ENCODE results near the gene PPP2R5D. TPM values are rescaled to one million over a fixed set of nuclear protein-coding genes. Genes with fewer than 3 reads are reported as not detected.

PPP2R5D gene
- polyA plus RNA-seq, 1 experiment = 59.5 TPM

DNA sequence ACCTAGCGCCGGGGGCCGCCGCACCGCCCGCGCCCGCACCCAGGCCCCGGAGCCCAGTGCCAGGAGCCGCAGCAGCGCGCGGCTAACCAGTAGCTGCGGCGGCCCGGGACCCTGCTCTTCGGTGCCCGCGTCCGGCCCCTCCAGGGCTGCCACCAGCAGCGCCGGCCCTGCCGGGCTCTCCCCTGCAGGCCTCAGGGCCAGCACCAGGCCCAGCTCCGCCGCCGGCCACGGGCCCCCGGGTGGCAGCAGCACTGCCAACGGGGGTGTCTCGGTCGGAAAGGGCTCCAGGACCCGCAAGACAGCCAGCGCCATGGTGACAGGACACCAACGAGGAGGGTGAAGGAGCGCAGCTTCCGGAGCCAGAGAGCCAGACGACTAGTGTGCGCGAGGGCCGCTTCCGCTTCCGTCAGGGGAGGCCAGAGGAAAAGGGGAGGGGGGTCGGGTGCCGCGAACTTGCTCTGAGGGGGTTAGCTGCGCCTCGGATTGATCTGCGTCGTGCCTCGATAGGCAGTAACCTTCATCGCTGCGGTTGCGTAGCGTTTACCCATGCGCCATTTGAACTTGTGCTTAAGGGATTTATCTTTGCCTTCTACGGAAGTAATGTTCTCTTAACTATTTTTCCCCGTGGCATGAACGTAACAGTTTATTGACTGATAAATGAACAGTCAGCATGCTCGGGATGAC is 5.4 kb upstream of the PPP2R5D start, which contains the start of gene PEX6:
Gene PEX6, minus strand, starts transcription at position 343 of the 684 bp plus-strand sequence. Its CDS starts 31 bp downstream, at position 312.
- peak; percentile 50 for DNase-seq (ENCODE audit: low read depth, low spot score)
- H3K9me3 ChIP-seq (ENCODE audit: control insufficient read depth, insufficient read depth, low read length) = no peaks in the 10 kb centered on the region; the same call in 1 of the 2 replicates
- no peaks in the 10 kb centered on the region for H3K27me3 ChIP-seq (ENCODE audit: control insufficient read depth, insufficient read depth, low read length)
- POLR2A ChIA-PET = interaction anchor here (0.6 to 1.4 kb wide), 9 partner anchors 8 to 394 kb away, joined by 3 to 10 read pairs (median 5); partner anchors contain the start of genes CNPY3 and RRP36
- TF ChIP-seq, protein P1, sequence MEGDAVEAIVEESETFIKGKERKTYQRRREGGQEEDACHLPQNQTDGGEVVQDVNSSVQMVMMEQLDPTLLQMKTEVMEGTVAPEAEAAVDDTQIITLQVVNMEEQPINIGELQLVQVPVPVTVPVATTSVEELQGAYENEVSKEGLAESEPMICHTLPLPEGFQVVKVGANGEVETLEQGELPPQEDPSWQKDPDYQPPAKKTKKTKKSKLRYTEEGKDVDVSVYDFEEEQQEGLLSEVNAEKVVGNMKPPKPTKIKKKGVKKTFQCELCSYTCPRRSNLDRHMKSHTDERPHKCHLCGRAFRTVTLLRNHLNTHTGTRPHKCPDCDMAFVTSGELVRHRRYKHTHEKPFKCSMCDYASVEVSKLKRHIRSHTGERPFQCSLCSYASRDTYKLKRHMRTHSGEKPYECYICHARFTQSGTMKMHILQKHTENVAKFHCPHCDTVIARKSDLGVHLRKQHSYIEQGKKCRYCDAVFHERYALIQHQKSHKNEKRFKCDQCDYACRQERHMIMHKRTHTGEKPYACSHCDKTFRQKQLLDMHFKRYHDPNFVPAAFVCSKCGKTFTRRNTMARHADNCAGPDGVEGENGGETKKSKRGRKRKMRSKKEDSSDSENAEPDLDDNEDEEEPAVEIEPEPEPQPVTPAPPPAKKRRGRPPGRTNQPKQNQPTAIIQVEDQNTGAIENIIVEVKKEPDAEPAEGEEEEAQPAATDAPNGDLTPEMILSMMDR (IDR thresholded peaks at IDR 0.05; ENCODE audit: low read depth, low read length) = no peak
- H3K4me3 ChIP-seq (ENCODE audit: low read depth, low read length) = peak within 1 kb of the TSS; percentile 78
- H3K27ac ChIP-seq (ENCODE audit: low read depth, low read length) = peak within 1 kb of the TSS; percentile 49
- CTCF ChIA-PET = interaction anchor here (0.6 to 1.4 kb wide), 2 partner anchors 16 to 78 kb away, joined by 3 read pairs; no protein-coding TSS in a partner anchor

DNA sequence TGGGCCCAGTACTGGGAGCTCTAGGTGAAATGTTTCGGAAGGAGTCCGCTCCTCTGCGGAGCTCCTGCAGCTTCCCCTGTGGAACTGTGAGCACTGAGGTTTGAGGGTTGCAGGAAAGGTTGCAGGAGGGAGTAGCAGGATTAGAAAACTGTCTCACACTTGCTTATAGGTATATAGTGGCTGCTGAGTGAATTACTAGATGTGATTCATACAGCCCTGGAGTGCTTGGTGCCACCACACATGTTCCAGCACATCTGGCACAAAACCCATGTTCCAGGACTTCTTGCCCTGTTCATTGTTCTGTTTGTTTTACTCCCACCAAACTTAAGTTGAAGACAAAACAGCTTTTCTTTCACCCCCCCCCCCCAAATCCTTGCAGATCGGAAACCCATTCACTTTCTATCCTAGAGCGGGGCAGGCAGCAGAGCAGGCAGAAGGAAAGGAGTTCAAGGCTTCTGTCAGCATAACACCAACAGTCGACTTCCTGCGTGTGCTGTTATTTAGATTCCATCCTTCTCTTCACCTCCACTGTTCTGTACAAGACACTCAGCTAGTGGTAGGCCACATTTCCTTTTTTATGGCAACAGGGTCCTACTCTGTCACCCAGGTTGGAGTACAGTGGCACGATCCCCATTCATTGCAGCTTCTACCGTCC is 4.7 kb upstream of the PPP2R5D start:
- DNase-seq (ENCODE audit: low read depth, low spot score) = no peak
- Histone ChIP-seq H3K27me3 (ENCODE audit: control insufficient read depth, insufficient read depth, low read length) (no peaks in the 10 kb centered on the region), H3K27ac (ENCODE audit: low read depth, low read length) (peak overlapping the region; percentile 49), H3K4me3 (ENCODE audit: low read depth, low read length) (peak overlapping the region; percentile 78), H3K9me3 (ENCODE audit: control insufficient read depth, insufficient read depth, low read length) (no peaks in the 10 kb centered on the region; the same call in 1 of the 2 replicates)
- TF ChIP-seq, protein P1 (IDR thresholded peaks at IDR 0.05; ENCODE audit: low read depth, low read length) = no peak
- ChIA-PET CTCF (interaction anchor here (0.6 to 1.4 kb wide), 2 partner anchors 16 to 79 kb away, joined by 3 read pairs; no protein-coding TSS in a partner anchor), POLR2A (interaction anchor here (0.6 to 1.4 kb wide), 8 partner anchors 9 to 394 kb away, joined by 3 to 10 read pairs (median 5); partner anchors contain the start of gene CNPY3)

DNA sequence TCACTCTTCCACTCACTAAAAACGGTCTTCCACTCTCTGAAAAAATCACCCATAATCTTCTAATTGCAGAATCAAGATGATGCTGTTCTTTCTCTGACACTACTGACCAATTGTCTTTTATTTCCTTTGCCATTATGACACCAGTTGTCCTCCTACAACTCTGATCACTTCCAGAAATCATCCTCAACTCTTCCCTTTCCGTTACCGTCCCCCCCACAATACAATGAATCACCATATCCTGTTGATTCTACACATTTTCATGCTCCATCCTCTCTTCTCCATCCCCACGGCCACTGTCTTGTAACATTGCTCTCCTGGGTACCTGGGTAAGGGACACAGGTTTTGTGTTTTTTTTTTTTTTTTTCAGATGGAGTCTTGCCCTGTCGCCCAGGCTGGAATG is 2.5 kb upstream of the PPP2R5D start:
- ChIA-PET CTCF (no interaction called here), POLR2A (no interaction called here)
- no peak for DNase-seq (ENCODE audit: low read depth, low spot score)
- TF ChIP-seq, protein P1 (IDR thresholded peaks at IDR 0.05; ENCODE audit: low read depth, low read length) = no peak
- H3K27me3 ChIP-seq (ENCODE audit: control insufficient read depth, insufficient read depth, low read length) = no peaks in the 10 kb centered on the region
- H3K27ac ChIP-seq (ENCODE audit: low read depth, low read length) = no peak overlapping the region
- H3K4me3 ChIP-seq (ENCODE audit: low read depth, low read length) = no peak overlapping the region
- H3K9me3 ChIP-seq (ENCODE audit: control insufficient read depth, insufficient read depth, low read length) = no peaks in the 10 kb centered on the region; the same call in 1 of the 2 replicates

GRCh38 chr6:42984924-42985475 is 630 bp downstream of the PPP2R5D start:
- TF ChIP-seq, protein P1 (IDR thresholded peaks at IDR 0.05; ENCODE audit: low read depth, low read length) = no peak
- Histone ChIP-seq H3K9me3 (ENCODE audit: control insufficient read depth, insufficient read depth, low read length) (no peaks in the 10 kb centered on the region), H3K4me3 (ENCODE audit: low read depth, low read length) (peak overlapping the region; percentile 76), H3K27ac (ENCODE audit: low read depth, low read length) (peak overlapping the region; percentile 52), H3K27me3 (ENCODE audit: control insufficient read depth, insufficient read depth, low read length) (no peaks in the 10 kb centered on the region)
- ChIA-PET CTCF (interaction anchor here (0.9 kb wide), 1 partner anchor 159 kb away, joined by 3 read pairs; no protein-coding TSS in a partner anchor), POLR2A (interaction anchor here (0.6 to 1.8 kb wide), 7 partner anchors 10 to 239 kb away, joined by 3 to 18 read pairs (median 8); partner anchors contain the start of genes CNPY3, CUL9, KLHDC3 and MEA1)
- no peak for DNase-seq (ENCODE audit: low read depth, low spot score)

All from AG04450 (cell line).